ENCODE measurements around the gene PKP4. TPM values are rescaled to one million over a fixed set of nuclear protein-coding genes. Genes with fewer than 3 reads are reported as not detected.

PKP4 gene
- total and polyA plus RNA-seq, 2 experiments from 2014 or later, result 7.6 to 32.2 TPM

DNA sequence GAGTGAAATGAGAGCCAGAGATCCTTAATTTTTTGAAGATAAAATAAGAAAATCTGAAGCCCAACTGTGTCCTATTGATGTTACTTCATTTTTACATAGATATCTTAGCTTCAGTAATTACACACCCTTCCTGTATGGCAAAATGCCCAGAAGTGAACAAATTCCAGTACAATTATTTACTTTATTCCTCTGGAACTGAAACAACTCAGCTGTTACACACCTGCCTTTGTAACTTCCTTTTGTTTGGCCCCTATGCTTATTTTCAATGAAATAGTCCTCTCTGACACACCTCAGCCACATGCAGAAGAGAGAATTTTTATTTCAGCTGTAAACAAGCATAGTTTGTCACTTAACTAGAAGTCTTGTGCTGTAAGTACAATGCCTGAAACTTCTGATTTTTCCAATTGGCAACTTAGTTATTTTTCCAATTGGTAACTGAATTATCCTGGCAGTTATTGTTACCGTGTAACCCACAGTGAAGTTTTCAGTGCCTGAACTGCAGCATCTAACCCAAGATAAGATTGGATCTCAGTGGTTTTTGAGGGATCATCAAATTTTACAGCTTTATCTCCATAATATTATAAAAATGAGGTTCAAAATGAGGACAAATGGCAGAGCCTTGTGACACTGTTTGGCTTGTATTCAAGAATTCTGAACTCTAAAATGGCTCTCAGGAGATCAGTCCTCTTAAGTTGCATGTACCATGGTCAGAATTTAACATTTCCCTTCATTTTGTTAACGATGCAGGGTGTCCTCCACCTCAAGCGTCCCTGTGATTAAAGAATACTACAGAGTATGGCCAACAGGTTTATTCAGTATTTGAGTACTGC, 82.6 kb downstream of the PKP4 start:
- Histone ChIP-seq H3K9ac (no peak overlapping the region), H3K9me2 (ENCODE audit: insufficient read depth) (no peaks in the 10 kb centered on the region), H2AFZ (no peak overlapping the region), H3K4me3 (no peak overlapping the region; the same call in 1 of the 2 replicates), H3K4me1 (ENCODE audit: insufficient read depth) (peaks cover 15% of the 10 kb centered on the region), H3K27ac (no peak overlapping the region), H3K36me3 (ENCODE audit: low read depth) (peaks cover 8% of the 10 kb centered on the region; the same call in 1 of the 2 replicates), H3K27me3 (replicated peaks; ENCODE audit: insufficient read depth) (no peaks in the 10 kb centered on the region), H4K20me1 (ENCODE audit: insufficient read depth) (no peaks in the 10 kb centered on the region), H3K79me2 (ENCODE audit: insufficient read depth) (no peaks in the 10 kb centered on the region), H3K9me3 (ENCODE audit: low read depth) (no peaks in the 10 kb centered on the region), H3F3A (ENCODE audit: insufficient read depth) (peaks cover 9% of the 10 kb centered on the region), H3K4me2 (ENCODE audit: unreplicated experiment) (peak overlapping the region; percentile 55)
- TF ChIP-seq EZH2 (IDR thresholded peaks at IDR 0.05; ENCODE audit: insufficient read depth, poor library complexity, severe bottlenecking) (no peak), EZH2phosphoT487 (IDR thresholded peaks at IDR 0.05; ENCODE audit: insufficient read depth, low read depth) (no peak)
- in situ Hi-C loops (cut with MboI), result no loop called here
- 60 to 70% methylated on average over 3 of the region's 3 CpGs for WGBS, 2 experiments (ENCODE audit: low coverage in 1 of 2, low lambda C conversion rate in 2 of 2, missing lambda C conversion rate in 2 of 2)
- peak; percentile 68 for DNase-seq

DNA sequence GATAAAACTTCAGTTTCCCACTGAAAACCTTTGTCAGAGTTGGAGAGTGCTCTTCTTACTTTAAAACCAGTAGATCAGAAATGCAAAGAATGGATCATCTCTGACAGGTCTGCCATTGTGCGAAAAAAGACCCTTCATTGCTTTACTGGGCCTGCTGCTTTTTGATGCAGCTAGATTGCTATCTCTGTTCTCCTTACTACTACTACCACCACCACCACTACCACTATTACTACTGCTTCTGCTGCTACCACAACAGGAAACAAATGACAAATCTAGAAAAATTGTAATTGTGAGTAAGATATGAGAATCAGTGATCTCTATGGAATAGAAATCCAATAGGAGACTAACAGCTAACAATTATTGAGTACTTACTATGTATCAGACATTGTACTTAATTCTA, 85.8 kb downstream of the PKP4 start:
- Histone ChIP-seq H3K4me2 (ENCODE audit: unreplicated experiment) (no peak overlapping the region), H3K79me2 (ENCODE audit: insufficient read depth) (no peaks in the 10 kb centered on the region), H3K27me3 (replicated peaks; ENCODE audit: insufficient read depth) (no peaks in the 10 kb centered on the region), H3K9me2 (ENCODE audit: insufficient read depth) (no peaks in the 10 kb centered on the region), H3K9ac (no peak overlapping the region), H3K4me3 (no peak overlapping the region), H3K36me3 (ENCODE audit: low read depth) (no peaks in the 10 kb centered on the region; the same call in 1 of the 2 replicates), H2AFZ (no peak overlapping the region), H3F3A (ENCODE audit: insufficient read depth) (peaks cover 9% of the 10 kb centered on the region), H4K20me1 (ENCODE audit: insufficient read depth) (no peaks in the 10 kb centered on the region), H3K9me3 (ENCODE audit: low read depth) (no peaks in the 10 kb centered on the region), H3K4me1 (ENCODE audit: insufficient read depth) (peaks cover 15% of the 10 kb centered on the region), H3K27ac (no peak overlapping the region)
- in situ Hi-C loops (cut with MboI), result no loop called here
- no peak for DNase-seq
- TF ChIP-seq EZH2phosphoT487 (IDR thresholded peaks at IDR 0.05; ENCODE audit: insufficient read depth, low read depth) (no peak), EZH2 (IDR thresholded peaks at IDR 0.05; ENCODE audit: insufficient read depth, poor library complexity, severe bottlenecking) (no peak)
- 94 to 97% methylated on average over 1 of the region's 1 CpG for WGBS, 2 experiments (ENCODE audit: low coverage in 1 of 2, low lambda C conversion rate in 2 of 2, missing lambda C conversion rate in 2 of 2)

DNA sequence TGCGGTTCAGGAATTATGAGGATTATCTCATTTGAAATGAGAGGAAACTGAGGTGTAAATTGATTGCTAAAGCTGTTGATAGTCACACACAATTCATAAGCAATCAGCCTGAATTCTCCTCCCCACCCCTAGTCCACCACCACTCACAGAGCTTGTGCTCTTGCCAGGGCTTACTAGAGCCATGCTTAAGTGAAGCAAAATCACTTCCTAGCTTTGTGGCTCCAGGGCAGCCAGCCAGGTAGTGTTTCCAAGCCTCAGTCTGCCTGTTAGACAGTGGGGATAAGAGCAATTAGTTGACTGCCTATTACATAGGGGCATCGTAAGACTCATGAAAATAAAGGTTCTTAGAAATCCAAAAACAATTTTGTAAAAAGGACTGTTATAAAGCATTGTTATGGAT, 87.2 kb downstream of the PKP4 start:
- Histone ChIP-seq H3K4me2 (ENCODE audit: unreplicated experiment) (no peak overlapping the region), H2AFZ (no peak overlapping the region), H3K27me3 (replicated peaks; ENCODE audit: insufficient read depth) (no peaks in the 10 kb centered on the region), H3K36me3 (ENCODE audit: low read depth) (no peaks in the 10 kb centered on the region; the same call in 1 of the 2 replicates), H3K4me1 (ENCODE audit: insufficient read depth) (peaks cover 9% of the 10 kb centered on the region), H3F3A (ENCODE audit: insufficient read depth) (peaks cover 6% of the 10 kb centered on the region), H3K9ac (no peak overlapping the region), H3K9me3 (ENCODE audit: low read depth) (no peaks in the 10 kb centered on the region), H4K20me1 (ENCODE audit: insufficient read depth) (no peaks in the 10 kb centered on the region), H3K79me2 (ENCODE audit: insufficient read depth) (no peaks in the 10 kb centered on the region), H3K27ac (no peak overlapping the region), H3K4me3 (no peak overlapping the region), H3K9me2 (ENCODE audit: insufficient read depth) (no peaks in the 10 kb centered on the region)
- no peak for DNase-seq
- 98 to 100% methylated on average over 2 of the region's 2 CpGs for WGBS, 2 experiments (ENCODE audit: low coverage in 1 of 2, low lambda C conversion rate in 2 of 2, missing lambda C conversion rate in 2 of 2)
- TF ChIP-seq EZH2phosphoT487 (IDR thresholded peaks at IDR 0.05; ENCODE audit: insufficient read depth, low read depth) (no peak), EZH2 (IDR thresholded peaks at IDR 0.05; ENCODE audit: insufficient read depth, poor library complexity, severe bottlenecking) (no peak)
- in situ Hi-C loops (cut with MboI), result no loop called here

- no peaks in the 10 kb centered on the region for H3K79me2 ChIP-seq (ENCODE audit: insufficient read depth)
- H3K9me3 ChIP-seq (ENCODE audit: low read depth), result no peaks in the 10 kb centered on the region
- H3K4me3 ChIP-seq, result no peak overlapping the region
- H3K4me1 ChIP-seq (ENCODE audit: insufficient read depth), result no peaks in the 10 kb centered on the region
- no peaks in the 10 kb centered on the region for H4K20me1 ChIP-seq (ENCODE audit: insufficient read depth)
- DNase-seq, result no peak
- no peak overlapping the region for H3K9ac ChIP-seq
- WGBS, 2 experiments (ENCODE audit: low coverage in 1 of 2, low lambda C conversion rate in 2 of 2, missing lambda C conversion rate in 2 of 2), result 95 to 96% methylated on average over 1 of the region's 1 CpG
- H3K36me3 ChIP-seq (ENCODE audit: low read depth), result no peaks in the 10 kb centered on the region; the same call in 1 of the 2 replicates
- no peak overlapping the region for H3K27ac ChIP-seq
- no peak overlapping the region for H3K4me2 ChIP-seq (ENCODE audit: unreplicated experiment)
- no peak overlapping the region for H2AFZ ChIP-seq
- H3K27me3 ChIP-seq (replicated peaks; ENCODE audit: insufficient read depth), result no peaks in the 10 kb centered on the region
- no peaks in the 10 kb centered on the region for H3F3A ChIP-seq (ENCODE audit: insufficient read depth)
- TF ChIP-seq EZH2phosphoT487 (IDR thresholded peaks at IDR 0.05; ENCODE audit: insufficient read depth, low read depth) (no peak), EZH2 (IDR thresholded peaks at IDR 0.05; ENCODE audit: insufficient read depth, poor library complexity, severe bottlenecking) (no peak)
- no peaks in the 10 kb centered on the region for H3K9me2 ChIP-seq (ENCODE audit: insufficient read depth)
- in situ Hi-C loops (cut with MboI), result no loop called here
Measured at GRCh38 chr2:158544998-158545397, 88.2 kb downstream of the PKP4 start.

All from GM23248 (cell line).